SHP77 treated with DMSO at 0.1 percent for 48 hours (cell line): ENCODE data around the gene GLIS1.
A peak's percentile ranks its signal among the peaks of the same experiment; 100 is the strongest.

Experiments used
- DNase-seq: peaks from one replicate; lab custom pipeline; 2025; lab: John Stamatoyannopoulos, UW

GLIS1 gene

GRCh38 chr1:53717025-53717804 lies 21.7 kb downstream of the GLIS1 start:
- DNase-seq: no peak

GRCh38 chr1:53716150-53716549 lies 22.8 kb downstream of the GLIS1 start:
- DNase-seq: no peak

- DNase-seq: peak; percentile 2
These were observed 23.5 kb downstream of the GLIS1 start for GRCh38 chr1:53715478-53715877.

GRCh38 chr1:53712276-53712675 lies 26.7 kb downstream of the GLIS1 start:
- no peak for DNase-seq

GRCh38 chr1:53710584-53710983 lies 28.4 kb downstream of the GLIS1 start:
- no peak for DNase-seq

GRCh38 chr1:53708687-53709086 lies 30.3 kb downstream of the GLIS1 start:
- no peak for DNase-seq

- DNase-seq: no peak
These were observed 32.6 kb downstream of the GLIS1 start for GRCh38 chr1:53706356-53706755.

GRCh38 chr1:53705446-53706096 lies 33.4 kb downstream of the GLIS1 start:
- no peak for DNase-seq

GRCh38 chr1:53704804-53705445 lies 34.0 kb downstream of the GLIS1 start:
- no peak for DNase-seq

- no peak for DNase-seq
These were observed 34.7 kb downstream of the GLIS1 start for GRCh38 chr1:53704304-53704703.

- DNase-seq: no peak
These were observed 35.8 kb downstream of the GLIS1 start for GRCh38 chr1:53703174-53703573.

- DNase-seq: no peak
These were observed 36.6 kb downstream of the GLIS1 start for GRCh38 chr1:53702341-53702740.

- DNase-seq: no peak
These were observed 38.2 kb downstream of the GLIS1 start for GRCh38 chr1:53700776-53701175.

- DNase-seq: no peak
These were observed 39.0 kb downstream of the GLIS1 start for GRCh38 chr1:53699981-53700380.

- no peak for DNase-seq
These were observed 40.5 kb downstream of the GLIS1 start for GRCh38 chr1:53698384-53698980.

GRCh38 chr1:53697721-53698383 lies 41.1 kb downstream of the GLIS1 start:
- DNase-seq: no peak

GRCh38 chr1:53696990-53697389 lies 42.0 kb downstream of the GLIS1 start:
- no peak for DNase-seq

- no peak for DNase-seq
These were observed 42.4 kb downstream of the GLIS1 start for GRCh38 chr1:53696571-53696970.

- no peak for DNase-seq
These were observed 42.9 kb downstream of the GLIS1 start for GRCh38 chr1:53696051-53696450.

- DNase-seq: no peak
These were observed 43.8 kb downstream of the GLIS1 start for GRCh38 chr1:53695116-53695515.

- no peak for DNase-seq
These were observed 44.3 kb downstream of the GLIS1 start for GRCh38 chr1:53694718-53695091.
